ENCODE results near the gene ANXA8.

ANXA8 gene

GRCh38 chr10:47445720-47446119 lies 38.2 kb downstream of the ANXA8 start:
- no peak for DNase-seq

- no peak for DNase-seq
These were observed 39.9 kb downstream of the ANXA8 start for GRCh38 chr10:47444047-47444446.

GRCh38 chr10:47443145-47443544 lies 40.8 kb downstream of the ANXA8 start:
- DNase-seq, result no peak

- DNase-seq, result no peak
These were observed 41.6 kb downstream of the ANXA8 start for GRCh38 chr10:47442351-47442750.

- DNase-seq, result no peak
These were observed 42.0 kb downstream of the ANXA8 start for GRCh38 chr10:47441938-47442337.

- no peak for DNase-seq
These were observed 43.7 kb downstream of the ANXA8 start for GRCh38 chr10:47440207-47440606.

GRCh38 chr10:47438857-47439474 lies 44.9 kb downstream of the ANXA8 start:
- DNase-seq, result no peak

GRCh38 chr10:47435081-47435480 lies 48.8 kb downstream of the ANXA8 start:
- no peak for DNase-seq

- no peak for DNase-seq
These were observed 58.0 kb downstream of the ANXA8 start for GRCh38 chr10:47425813-47426419.

- DNase-seq, result no peak
These were observed 59.7 kb downstream of the ANXA8 start for GRCh38 chr10:47424231-47424630.

- DNase-seq, result no peak
These were observed 60.4 kb downstream of the ANXA8 start for GRCh38 chr10:47423476-47423875.

GRCh38 chr10:47421057-47421952 lies 62.6 kb downstream of the ANXA8 start:
- DNase-seq, result no peak

- DNase-seq, result no peak
These were observed 63.4 kb downstream of the ANXA8 start for GRCh38 chr10:47420305-47421056.

- no peak for DNase-seq
These were observed 64.5 kb downstream of the ANXA8 start for GRCh38 chr10:47419421-47419820.

- DNase-seq, result no peak
These were observed 64.9 kb downstream of the ANXA8 start for GRCh38 chr10:47418966-47419365.

- no peak for DNase-seq
These were observed 65.6 kb downstream of the ANXA8 start for GRCh38 chr10:47418321-47418720.
